Lower leg skin (tissue), 4 donors: ENCODE measurements around the gene COL13A1. TPM values are rescaled to one million over a fixed set of nuclear protein-coding genes. Genes with fewer than 3 reads are reported as not detected.

Experiments
- DNase-seq, 2 donors: peaks; one replicate each; pipeline ENCODE4 v3.0.0-alpha.2; 2019; ENCODE audit warnings: low spot score in 2 of 2
- H3K4me3 ChIP-seq: fragments of 200-600 bp; sonication (generic); 2 replicates; pipeline ENCODE4 v1.5.1; 2017; ENCODE audit warnings: mild to moderate bottlenecking, low read depth; ENCODE audit not compliant: poor library complexity, severe bottlenecking
- CTCF ChIP-seq, 3 donors: fragments of 450-650 bp; IDR thresholded peaks; one replicate each; pipeline ENCODE4 v1.5.1; 2016; ENCODE audit warnings: antibody characterized with exemption in 3 of 3, mild to moderate bottlenecking in 3 of 3, moderate library complexity in 2 of 3
- POLR2A ChIP-seq, 2 donors: fragments of 450-650 bp; IDR thresholded peaks; one replicate each; pipeline ENCODE4 v1.6.1; 2016 to 2017; ENCODE audit warnings: antibody characterized with exemption in 2 of 2, mild to moderate bottlenecking in 1 of 2, moderate library complexity in 1 of 2
- WGBS, 2 donors: methylation state at CpG; one replicate each; pipeline ENCODE4 v1.1.5; 2018; 5-methylcytosine and 5-hydroxymethylcytosine counted together
- intact Hi-C: fragments of 100-400 bp; cut with DNase I; formaldehyde crosslinking; loops from one replicate; pipeline ENCODE4 v1.15.0; 2023; ENCODE audit warnings: low total_unique reads
- total RNA-seq, 4 donors: library from RNA; depleted of rRNA; stranded (reverse); fragments of >200 nt; gene quantifications; one replicate each; pipeline ENCODE4 v1.1.0, GENCODE V29; 2016

The COL13A1 gene
- total RNA-seq, 4 donors from 2014 or later = 0.93 to 2.3 (median 1.3) TPM

- 73 to 75% methylated on average over 8 of the region's 8 CpGs for WGBS, 2 donors
- intact Hi-C loops = no loop called here
- H3K4me3 ChIP-seq = no peak overlapping the region
- no peak for DNase-seq
- TF ChIP-seq POLR2A (IDR thresholded peaks at IDR 0.05) (no peak), CTCF (IDR thresholded peaks at IDR 0.05) (no peak)
Measured at GRCh38 chr10:69842020-69842419, 40.3 kb downstream of the COL13A1 start.

DNA sequence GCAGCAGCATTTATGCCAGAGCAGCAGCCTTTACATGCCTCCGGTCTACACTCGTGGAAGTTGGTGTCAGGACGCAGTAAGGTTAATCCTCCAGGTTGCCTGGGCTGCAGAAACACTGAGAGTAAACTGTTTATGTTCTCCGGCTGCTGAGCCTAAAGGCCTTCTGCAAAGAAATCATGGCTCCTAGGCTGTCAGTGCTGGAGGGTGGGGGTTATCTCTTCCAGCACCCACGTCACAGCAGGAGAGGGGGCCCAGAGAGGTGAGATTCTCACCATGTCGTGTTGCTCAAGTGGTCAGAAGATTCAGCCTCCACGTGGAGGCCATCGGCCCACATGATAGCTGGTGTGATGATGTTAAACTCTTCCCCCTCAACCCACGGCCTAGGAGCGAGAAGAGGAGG, 41.2 kb downstream of the COL13A1 start:
- TF ChIP-seq CTCF (IDR thresholded peaks at IDR 0.05) (no peak), POLR2A (IDR thresholded peaks at IDR 0.05) (no peak)
- no peak for DNase-seq
- WGBS, 2 donors = 91 to 95% methylated on average over 9 to 10 of the region's 10 CpGs
- intact Hi-C loops = no loop called here
- H3K4me3 ChIP-seq = no peak overlapping the region

DNA sequence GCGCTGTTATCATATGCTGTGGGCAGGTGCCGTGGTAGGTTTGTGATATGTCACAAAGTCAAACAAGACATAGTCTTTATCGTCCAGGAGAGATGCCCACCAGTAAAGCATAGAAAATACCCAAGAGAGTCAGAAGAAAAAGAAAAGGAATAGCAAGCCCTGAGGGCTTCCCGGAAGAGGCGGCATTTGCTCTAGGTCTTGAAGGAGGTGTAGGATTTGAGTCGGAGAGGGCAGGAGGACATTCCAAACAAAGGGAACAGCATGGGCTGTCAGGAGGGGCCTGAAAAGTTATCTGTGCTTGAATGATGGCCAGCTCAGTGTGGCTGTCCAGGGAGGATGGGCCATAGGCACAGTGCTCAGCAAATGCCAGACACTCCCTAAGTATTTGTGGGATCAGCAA, 42.2 kb downstream of the COL13A1 start:
- intact Hi-C loops = no loop called here
- TF ChIP-seq POLR2A (IDR thresholded peaks at IDR 0.05) = no peak
- no peak for TF ChIP-seq CTCF (IDR thresholded peaks at IDR 0.05)
- WGBS, 2 donors = 95 to 96% methylated on average over 6 of the region's 6 CpGs
- no peak for DNase-seq
- H3K4me3 ChIP-seq = no peak overlapping the region

DNA sequence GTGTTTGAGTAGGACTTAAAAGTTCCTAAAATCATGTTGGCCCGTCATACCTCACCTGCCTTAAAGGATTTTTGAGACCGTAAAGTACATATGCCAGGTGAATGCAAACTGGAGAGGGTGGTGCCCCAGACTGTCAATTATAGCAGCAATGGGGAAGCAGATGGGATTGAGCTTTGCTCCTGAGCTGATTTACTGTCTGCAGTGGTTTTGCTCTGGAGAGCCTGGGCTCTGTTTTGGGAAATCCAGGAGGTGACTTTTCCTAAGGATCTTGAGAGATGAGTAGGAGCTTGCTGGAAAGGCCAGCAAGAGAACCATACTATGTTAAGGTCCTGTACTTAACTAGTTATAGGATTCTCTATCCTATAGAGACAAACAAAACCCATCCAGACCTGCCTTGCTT, 43.0 kb downstream of the COL13A1 start:
- WGBS, 2 donors = 74 to 75% methylated on average over 2 of the region's 2 CpGs
- no peak overlapping the region for H3K4me3 ChIP-seq
- no peak for DNase-seq
- TF ChIP-seq CTCF (IDR thresholded peaks at IDR 0.05) (no peak), POLR2A (IDR thresholded peaks at IDR 0.05) (no peak)
- intact Hi-C loops = no loop called here

DNA sequence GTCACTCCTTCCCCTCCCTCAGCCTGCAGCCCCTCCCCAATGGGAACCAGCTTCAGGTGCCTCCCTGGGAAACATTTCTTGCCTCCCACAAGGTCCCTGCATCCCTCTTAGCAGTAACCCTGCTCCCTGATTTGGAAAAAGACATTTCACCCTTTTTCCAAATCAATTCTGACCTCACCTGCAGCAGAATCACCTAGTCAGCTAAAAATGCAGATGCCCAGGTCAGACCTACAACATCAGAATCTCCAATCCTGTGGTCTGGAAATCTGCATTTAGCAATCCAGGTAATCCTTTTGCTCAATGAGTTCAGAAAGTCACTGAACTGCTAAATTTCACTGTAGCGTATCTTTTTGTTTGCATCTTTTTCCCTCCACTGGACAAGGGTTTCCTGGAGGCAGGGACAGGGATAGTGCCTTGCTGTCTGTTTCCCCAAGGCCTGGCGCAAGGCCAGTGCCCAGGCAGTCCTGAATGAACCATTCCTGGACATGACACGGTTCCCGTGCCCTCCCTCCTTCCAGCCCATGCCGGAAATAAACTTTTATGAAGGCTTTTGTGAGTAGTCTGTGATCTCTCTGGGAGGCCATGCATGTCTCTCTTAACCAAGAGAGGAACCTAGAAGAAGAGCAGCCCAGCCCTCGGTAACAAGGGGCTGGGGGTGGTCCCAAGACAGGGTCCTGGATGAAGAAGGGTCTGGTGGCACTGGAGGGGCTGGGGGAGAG, 44.0 kb downstream of the COL13A1 start:
- intact Hi-C loops = no loop called here
- no peak for TF ChIP-seq CTCF (IDR thresholded peaks at IDR 0.05)
- no peak for TF ChIP-seq POLR2A (IDR thresholded peaks at IDR 0.05)
- H3K4me3 ChIP-seq = no peak overlapping the region
- WGBS, 2 donors = 42 to 47% methylated on average over 6 of the region's 6 CpGs
- no peak for DNase-seq
